GM19099 (cell line): Measurements from ENCODE around the gene FSTL3.

ENCODE experiments used
- POLR2A ChIP-seq: IDR thresholded peaks from 3 replicates; pipeline ENCODE4 v1.6.1; 2011; ENCODE audit warnings: low read depth; ENCODE audit not compliant: insufficient read length; ENCODE audit errors: extremely low read depth

FSTL3 gene

DNA sequence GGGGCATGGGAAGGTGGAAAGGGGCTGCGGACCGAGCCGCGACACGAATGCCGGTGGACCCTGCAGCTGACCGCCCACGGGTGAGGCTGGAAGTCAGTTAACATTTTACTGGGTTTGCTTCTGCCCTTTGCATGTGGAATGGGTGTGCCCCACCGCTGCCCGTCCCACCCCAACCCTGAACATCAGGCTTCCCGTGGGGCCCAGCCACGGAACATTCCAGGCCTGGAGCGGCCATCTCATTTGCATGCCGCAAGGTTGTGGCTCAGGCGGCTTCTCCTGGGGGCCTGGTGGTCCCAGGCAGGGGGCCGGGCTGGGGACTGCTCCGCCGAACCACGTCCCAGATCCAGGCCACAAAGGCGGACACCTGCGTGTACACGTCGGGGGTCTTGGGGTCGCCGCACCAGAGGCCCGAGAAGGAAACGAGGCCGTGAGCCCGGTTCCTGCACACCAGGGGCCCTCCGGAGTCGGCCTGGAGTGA is 9.3 kb downstream of the FSTL3 start:
- TF ChIP-seq POLR2A: no peak

DNA sequence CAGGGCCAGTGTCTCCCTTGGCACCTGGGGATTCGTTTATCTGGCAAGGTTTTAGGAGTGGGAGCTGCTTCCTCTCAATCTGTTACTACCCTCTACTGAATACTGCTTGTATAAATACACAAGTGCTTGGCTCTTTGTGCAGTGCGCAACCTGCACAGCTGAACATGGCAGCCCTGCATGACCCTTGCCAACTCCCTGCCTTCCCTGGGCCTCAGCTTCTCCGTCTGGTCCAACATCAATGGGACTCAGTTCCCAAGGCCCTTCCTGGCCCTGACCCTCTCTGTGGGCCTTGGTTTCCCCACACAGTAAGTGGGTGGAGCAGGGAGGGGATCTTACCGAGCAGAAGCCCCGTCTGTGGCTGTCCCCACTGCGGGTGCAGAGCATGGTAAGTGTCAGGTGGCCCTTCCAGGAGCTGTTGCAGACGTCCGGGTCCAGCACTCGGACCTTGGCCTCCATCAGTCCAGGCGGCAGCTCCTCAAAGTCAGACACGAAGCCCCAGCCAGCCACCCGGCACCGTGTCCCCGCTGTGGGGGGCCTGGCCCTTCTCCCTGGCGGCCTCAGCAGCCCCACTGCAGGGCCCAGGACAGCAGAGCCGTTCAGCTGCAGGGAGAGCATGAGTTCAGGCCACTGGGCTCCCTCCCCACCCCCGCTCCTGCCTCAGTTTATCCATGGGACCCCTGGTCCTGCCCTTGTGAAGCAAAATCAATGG is 10.6 kb downstream of the FSTL3 start:
- TF ChIP-seq POLR2A: no peak

DNA sequence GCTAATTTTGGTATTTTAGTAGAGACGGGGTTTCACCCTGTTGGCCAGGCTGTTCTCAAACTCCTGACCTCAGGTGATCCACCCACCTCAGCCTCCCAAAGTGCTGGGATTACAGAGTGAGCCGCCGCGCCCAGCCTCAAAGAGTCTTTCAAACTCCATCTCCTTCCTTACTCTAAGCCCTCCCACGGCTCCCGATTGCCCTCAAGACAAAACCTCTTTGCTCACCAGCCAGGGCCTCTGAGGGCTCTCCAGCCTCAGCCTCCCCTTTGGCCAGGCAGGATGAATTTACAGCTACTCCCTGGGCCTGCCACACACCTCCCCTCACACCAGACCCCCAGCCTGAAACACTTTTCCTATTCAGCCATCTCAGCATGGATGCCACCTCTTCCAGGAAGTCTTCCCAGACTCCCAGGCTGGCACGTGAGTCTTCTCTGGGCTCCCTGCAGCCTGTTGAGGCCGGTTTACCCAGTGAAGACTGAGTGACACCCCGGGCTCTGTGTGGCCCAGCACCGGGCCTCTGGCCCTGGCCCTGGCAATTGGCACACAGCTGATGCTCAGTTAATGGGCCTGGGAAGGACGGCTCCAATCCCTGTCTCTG is 11.5 kb downstream of the FSTL3 start:
- TF ChIP-seq POLR2A: no peak

DNA sequence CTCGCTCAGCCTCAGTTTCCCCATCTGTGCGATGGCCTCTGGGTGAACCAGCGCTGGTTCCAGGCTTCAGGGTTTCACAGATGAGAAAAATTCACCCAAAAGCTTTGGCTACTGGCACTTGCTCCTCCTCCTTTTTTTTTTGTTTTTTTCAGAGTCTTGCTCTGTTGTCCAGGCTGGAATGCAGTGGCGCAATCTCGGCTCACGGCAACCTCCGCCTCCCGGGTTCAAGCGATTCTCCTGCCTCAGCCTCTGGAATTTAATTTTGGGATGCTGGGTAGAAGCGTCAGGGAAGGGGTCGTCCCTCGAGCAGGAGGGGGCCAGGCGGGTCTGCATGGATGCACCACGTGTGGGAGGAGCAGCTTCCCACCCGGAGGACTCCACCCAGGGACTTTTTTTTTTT is 12.0 kb downstream of the FSTL3 start:
- TF ChIP-seq POLR2A: no peak

DNA sequence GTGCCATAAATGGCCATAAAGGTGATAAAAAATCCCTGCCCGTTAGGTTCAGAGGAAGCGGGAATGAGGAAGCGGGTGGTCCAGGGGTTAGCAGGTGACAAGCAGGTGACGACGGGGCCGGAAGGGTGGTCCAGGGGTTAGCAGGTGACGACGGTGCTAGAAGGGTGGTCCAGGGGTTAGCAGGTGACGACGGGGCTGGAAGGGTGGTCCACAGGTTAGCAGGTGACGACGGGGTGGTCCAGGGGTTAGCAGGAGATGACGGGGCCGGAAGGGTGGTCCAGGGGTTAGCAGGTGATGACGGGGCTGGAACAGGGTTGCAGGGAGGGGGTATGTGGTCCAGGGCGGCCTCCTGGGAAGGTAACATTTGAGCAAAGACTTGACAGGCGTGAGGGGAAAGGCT is 12.8 kb downstream of the FSTL3 start:
- no peak for TF ChIP-seq POLR2A

DNA sequence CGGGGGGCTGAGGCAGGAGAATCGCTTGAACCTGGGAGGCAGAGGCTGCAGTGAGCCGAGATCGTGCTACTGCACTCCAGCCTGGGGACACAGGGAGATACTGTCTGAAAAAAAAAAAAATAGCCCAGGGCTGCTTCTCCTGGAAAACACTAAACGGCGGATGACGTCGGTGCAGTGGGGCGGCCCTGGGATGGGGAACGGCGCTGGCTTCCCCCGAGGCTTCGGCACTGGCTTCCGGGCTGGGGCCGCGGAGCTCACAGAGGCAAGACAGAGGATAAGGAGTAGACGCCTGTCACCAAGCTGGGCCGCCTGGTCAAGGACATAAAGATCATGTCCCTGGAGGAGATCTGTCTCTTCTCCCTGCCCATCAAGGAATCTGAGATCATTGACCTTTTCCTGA is 14.0 kb downstream of the FSTL3 start:
- no peak for TF ChIP-seq POLR2A

DNA sequence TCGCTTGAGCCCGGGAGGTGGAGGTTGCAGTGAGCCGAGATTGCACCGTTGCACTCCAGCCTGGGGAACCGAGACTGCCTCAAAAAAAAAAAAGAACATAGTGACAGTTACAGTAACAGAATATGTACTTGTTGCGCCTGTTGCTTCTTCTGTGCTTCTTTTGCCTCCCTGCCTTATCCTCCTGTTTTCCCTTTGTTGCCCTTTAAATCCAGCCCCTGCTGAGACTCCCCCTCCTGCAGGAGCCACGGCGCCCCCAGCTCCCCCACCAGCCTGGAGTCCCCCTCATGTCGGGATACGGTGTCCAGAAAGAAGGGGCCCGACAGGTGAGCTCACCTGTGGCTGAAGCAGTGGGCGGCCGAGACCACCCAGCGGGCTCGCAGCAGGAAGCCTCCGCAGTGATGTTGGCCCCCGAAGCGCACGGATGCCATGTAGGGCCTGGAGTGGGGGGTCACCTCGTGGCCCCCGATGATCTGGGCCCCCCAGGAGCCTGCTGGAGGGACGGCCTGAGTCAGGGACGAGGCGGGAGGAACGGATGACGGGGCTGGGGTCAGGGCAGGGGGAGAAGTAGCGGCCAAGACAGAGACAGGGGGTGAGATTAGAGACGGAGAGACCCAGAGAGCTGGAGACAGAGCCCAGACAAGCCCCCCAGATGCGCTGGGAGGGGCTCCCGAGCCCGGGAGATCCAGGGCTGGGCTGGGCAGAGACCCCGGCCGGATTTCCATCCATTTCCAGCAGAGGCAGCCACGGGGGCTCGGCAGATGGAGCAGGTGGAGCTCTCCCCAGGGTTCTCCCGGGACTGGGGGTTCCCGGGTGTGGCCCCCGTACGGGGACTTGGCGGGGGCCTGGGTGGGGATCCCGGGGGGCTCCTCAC is 18.5 kb downstream of the FSTL3 start:
- no peak for TF ChIP-seq POLR2A

DNA sequence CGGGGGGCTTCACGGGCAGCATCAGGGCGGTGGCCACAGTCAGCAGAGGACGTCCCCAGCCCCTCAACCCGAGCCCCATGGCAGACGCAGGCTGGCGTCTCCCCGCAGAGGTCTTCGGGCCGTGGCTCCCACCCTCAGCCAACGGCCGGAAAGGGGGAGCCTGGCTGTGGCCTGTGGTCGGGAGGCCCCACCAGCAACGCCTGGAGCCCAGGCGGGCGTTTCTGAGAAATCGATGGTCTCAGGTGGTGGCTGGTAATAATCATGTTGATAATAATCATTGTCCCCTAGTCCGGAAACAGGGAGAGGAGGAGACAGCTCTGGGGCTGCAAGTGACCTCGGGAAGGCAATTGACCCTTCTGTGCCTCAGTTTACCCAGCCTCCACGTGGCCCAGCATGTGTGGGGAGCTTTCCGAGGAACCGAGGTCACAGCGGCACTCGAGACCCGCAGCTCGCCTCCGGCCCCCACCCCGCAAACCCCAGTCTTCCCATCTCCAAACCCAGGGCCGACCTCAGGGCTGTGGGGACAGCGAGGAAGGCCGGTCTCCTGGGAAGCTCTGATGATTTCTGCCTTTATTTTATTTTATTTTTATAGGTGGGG is 19.3 kb downstream of the FSTL3 start, which contains the start of gene PRSS57:
PRSS57 (minus strand) TSS at position 101 of the 598 bp plus-strand sequence; CDS start at position 79, 22 bp downstream.
- no peak for TF ChIP-seq POLR2A

DNA sequence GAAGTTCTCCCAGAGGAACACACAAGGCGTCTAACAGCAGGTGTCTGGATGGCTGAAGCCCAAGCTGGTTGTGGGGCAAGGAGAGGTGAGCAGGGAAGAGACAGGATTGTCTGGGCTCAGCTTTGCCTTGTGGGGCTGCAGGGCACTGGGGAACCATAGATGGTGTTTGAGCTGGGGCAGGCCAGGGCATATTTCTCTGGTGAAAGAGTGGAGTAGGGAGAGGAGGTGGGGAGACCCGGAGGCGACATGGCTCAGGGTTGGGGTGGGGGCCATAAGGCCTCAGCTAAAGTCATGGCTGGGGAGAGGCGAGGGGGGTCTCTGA is 27.1 kb downstream of the FSTL3 start:
- no peak for TF ChIP-seq POLR2A

DNA sequence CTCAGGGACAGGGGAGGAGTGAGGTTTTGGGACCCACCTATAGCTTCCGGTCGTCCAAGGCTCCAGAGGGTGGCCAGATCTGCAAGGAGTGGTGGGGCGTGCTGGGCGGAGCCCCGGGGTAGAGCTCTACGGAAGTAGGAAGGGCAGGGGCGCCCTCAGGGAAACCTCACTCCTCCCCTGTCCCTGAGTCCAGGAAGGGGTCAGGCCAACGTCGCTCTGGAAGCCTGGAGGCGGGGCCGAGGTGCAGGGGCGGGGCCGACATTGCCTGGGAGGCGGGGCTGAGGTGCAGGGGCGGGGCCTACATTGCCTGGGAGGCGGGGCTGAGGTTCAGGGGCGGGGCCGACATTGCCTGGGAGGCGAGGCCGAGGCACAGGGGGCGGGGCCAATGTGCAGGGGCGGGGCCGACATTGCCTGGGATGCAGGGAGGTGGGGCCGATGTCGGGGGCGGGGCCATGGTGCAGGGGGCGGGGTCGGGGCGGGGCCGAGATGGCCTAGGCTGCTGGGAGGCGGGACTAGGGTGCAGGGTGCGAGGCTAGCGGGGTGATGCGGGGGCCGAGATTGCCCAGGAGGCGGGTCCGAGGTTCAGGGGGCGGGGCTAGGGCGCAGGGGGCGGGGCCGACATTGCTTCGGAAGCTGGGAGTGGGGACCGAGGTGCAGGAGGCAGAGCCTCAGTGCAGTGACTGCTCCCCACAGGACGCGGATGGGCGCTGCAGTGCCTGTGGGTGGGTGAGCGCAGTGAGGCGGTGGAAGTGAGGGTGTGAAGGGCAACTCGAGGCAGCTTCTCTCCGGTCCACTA is 27.7 kb downstream of the FSTL3 start:
- TF ChIP-seq POLR2A: no peak

DNA sequence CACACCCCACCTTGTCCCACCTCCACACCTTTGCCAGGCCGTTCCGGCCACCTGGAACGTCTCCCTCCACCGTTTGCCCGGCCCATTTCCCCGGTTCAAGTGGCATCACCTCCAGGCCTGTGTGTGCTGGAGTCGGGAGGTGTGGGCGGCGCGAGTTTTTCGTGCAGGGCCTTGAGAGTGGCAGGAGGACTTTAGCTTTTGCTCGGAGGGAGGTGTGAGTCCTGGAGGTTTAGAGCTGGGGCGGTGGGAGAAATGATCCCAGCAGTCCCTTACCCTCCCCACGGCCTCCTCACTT is 28.2 kb downstream of the FSTL3 start:
- no peak for TF ChIP-seq POLR2A

DNA sequence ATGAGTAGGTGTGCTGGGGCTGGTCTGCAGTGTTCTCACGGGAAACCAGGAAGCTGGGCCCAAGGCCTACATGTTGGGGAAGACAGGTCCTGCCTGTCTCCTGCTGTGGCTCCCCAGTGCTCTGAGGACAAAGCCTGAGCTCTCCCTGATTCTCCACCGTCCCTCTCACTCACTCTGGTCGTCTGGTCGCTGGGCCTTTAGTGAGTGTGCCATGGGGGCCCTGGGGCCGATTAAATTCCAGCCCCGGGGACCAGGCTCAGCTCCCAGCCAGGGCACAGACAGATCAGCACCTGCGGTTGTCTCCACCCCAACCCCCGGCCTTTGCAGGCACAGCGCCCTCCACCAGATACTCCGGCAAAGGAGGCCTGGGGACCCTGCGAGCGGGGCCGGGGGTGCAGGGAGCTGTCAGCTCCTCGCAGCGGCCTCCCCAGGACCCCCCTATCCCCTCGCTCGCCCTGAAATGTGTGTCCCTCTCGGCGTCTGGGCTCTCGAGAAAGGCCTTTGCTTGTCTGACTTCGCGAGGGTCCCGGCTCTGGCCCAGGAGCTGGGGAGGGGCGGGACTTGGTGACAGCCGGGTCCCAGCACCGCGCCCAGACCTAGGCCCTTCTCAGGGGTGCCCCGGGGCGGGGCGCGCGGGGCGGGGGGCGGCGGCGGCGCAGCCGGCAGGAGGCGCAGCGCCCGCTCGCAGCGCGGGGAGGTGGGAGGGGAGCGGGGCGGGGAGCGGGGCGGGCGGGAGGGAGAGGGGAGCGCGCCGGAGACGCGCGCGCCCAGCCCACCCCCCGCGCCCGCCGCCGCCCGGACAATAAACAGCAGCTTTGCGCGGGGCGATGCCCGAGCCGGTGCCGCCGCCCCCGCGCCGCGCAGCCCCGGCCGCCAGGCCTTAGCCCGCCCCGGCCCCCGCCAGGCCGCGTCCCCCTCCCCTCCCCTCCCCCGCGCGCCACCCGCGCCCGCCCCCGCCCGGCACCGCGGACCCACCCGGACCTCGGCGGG is 32.3 kb downstream of the FSTL3 start, which contains the start of gene PALM:
PALM (plus strand) TSS at position 782 of the 990 bp plus-strand sequence. CDS start 212 bp downstream, outside the sequence.
- no peak for TF ChIP-seq POLR2A

DNA sequence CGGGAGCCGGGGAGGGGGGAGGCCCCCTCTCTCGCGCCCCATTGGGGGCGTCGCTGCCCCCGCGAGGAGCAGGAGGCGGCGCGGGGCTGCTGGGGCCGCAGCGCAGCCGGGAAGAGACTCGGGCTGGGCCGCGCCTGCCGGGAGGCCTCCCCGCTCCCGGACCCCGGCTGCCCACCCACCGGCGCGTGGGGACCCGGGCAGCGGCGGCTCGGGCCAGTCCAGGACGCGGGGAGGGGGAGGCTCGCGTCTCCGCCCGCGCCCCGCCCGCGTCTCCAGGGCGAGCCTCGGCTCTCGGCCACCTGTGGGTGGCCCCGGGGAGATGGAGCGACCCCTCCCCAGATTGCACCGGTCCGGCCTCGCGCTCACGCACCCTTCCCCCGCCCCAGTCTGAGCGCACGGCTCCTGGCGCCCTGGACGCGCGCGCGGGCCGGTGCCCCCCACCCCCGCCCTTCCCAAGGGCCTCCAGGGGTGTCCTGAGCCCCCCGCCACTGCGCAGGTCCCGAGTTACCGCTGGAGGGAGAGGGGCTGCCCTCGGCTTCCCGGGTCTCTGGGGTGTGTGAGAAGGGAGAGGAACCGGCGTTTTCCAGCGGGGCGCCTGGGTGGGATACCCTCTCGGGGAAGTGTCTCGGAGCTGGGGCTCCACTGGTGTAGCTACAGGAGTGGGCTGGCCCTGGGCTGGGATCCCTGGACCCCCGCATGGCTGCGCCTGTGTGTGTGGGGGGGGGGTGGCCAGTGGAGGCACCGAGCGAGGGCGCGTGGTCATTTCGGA is 33.2 kb downstream of the FSTL3 start:
- no peak for TF ChIP-seq POLR2A
